Fibroblast of lung (primary cell): ENCODE data around the gene TXK. TPM values are rescaled to one million over a fixed set of nuclear protein-coding genes. Genes with fewer than 3 reads are reported as not detected.

Experiments used
- DNase-seq, 2 donors: peaks; one replicate each; pipeline versions ENCODE4 v3.0.0 to v3.0.0-alpha.2; 2010; ENCODE audit warnings: low read depth in 2 of 2
- H2AFZ ChIP-seq: 2 replicates; pipeline ENCODE4 v1.5.1; 2012; ENCODE audit warnings: low read length, control low read depth, inconsistent platforms
- H3K27ac ChIP-seq: 2 replicates; pipeline ENCODE4 v1.5.1; 2011; ENCODE audit warnings: low read length, control low read depth; ENCODE audit not compliant: insufficient read depth
- H3K27me3 ChIP-seq: 2 replicates; pipeline ENCODE4 v1.5.1; 2011; ENCODE audit warnings: mild to moderate bottlenecking, low read length; ENCODE audit not compliant: control insufficient read depth, insufficient read depth
- H3K36me3 ChIP-seq: 2 replicates; pipeline ENCODE4 v1.5.1; 2011; ENCODE audit warnings: low read length; ENCODE audit not compliant: control insufficient read depth, insufficient read depth
- H3K4me1 ChIP-seq: 2 replicates; pipeline ENCODE4 v1.5.1; 2011; ENCODE audit warnings: low read length; ENCODE audit not compliant: control insufficient read depth, insufficient read depth; ENCODE audit errors: extremely low read depth
- H3K4me2 ChIP-seq: 2 replicates; pipeline ENCODE4 v1.5.1; 2011; ENCODE audit warnings: low read length, control low read depth; ENCODE audit not compliant: insufficient read depth; ENCODE audit errors: extremely low read depth
- H3K4me3 ChIP-seq, 4 experiments: fragments of 200-600 bp in 1 of 4; sonication (generic) in 1 of 4; replicated peaks in 1 of 4; 2 replicates each; pipeline ENCODE4 v1.5.1; 2011 to 2016; ENCODE audit warnings: low read length in 4 of 4, low read depth in 3 of 4, mild to moderate bottlenecking in 3 of 4, control low read depth in 2 of 4, inconsistent platforms in 1 of 4, mixed read lengths in 1 of 4; ENCODE audit not compliant: insufficient read depth in 1 of 4; ENCODE audit errors: control extremely low read depth in 1 of 4
- H3K79me2 ChIP-seq: 2 replicates; pipeline ENCODE4 v1.5.1; 2012; ENCODE audit warnings: mild to moderate bottlenecking, low read length, inconsistent platforms; ENCODE audit not compliant: control insufficient read depth, insufficient read depth
- H3K9ac ChIP-seq: 2 replicates; pipeline ENCODE4 v1.5.1; 2011; ENCODE audit warnings: mild to moderate bottlenecking, low read length, control low read depth; ENCODE audit not compliant: insufficient read depth
- H3K9me3 ChIP-seq: 2 replicates; pipeline ENCODE4 v1.5.1; 2012; ENCODE audit warnings: low read depth, low read length; ENCODE audit not compliant: control insufficient read depth, insufficient read depth
- H4K20me1 ChIP-seq: 2 replicates; pipeline ENCODE4 v1.5.1; 2011; ENCODE audit warnings: low read length; ENCODE audit not compliant: control insufficient read depth, insufficient read depth; ENCODE audit errors: extremely low read depth
- CTCF ChIP-seq, 2 donors: IDR thresholded peaks in 1 of 2; conservative IDR thresholded peaks in 1 of 2; 1 replicate in 1 of 2; 2 replicates in 1 of 2; pipeline ENCODE4 v1.5.1; 2011 to 2012; ENCODE audit warnings: low read length in 2 of 2, control low read depth in 1 of 2, inconsistent platforms in 1 of 2, low read depth in 1 of 2, mild to moderate bottlenecking in 1 of 2
- EZH2 ChIP-seq: IDR thresholded peaks from 2 replicates; pipeline ENCODE4 v1.5.1; 2012; ENCODE audit warnings: low read length, control low read depth, mild to moderate bottlenecking; ENCODE audit errors: missing control alignments
- polyA plus RNA-seq, 2 donors: library from polyadenylated mRNA; depleted of rRNA in 1 of 2; stranded (reverse) in 1 of 2; unstranded in 1 of 2; fragments of >200 nt; gene quantifications; 2 replicates each; pipeline ENCODE4 v1.2.1, GENCODE V29; 2011 to 2012; ENCODE audit warnings: missing spikeins in 1 of 2
- total RNA-seq: library from RNA; depleted of rRNA; stranded (reverse); fragments of >200 nt; gene quantifications from 2 replicates; pipeline ENCODE4 v1.2.1, GENCODE V29; 2014

Gene TXK
- total and polyA plus RNA-seq, 2 donors (not counting 1 experiment from before 2014, with no cell fraction given), result 0.05 to 0.66 TPM

- H3K4me3 ChIP-seq, result no peak overlapping the region
- no peaks in the 10 kb centered on the region for H3K79me2 ChIP-seq
- no peaks in the 10 kb centered on the region for H4K20me1 ChIP-seq
- no peaks in the 10 kb centered on the region for H3K36me3 ChIP-seq
- H3K9ac ChIP-seq, result no peak overlapping the region
- H3K9me3 ChIP-seq, result no peaks in the 10 kb centered on the region
- H3K27me3 ChIP-seq, result no peaks in the 10 kb centered on the region
- no peak for DNase-seq
- no peak overlapping the region for H2AFZ ChIP-seq
- H3K4me2 ChIP-seq, result no peak overlapping the region
- no peak for TF ChIP-seq CTCF (conservative IDR thresholded peaks at IDR 0.05 in 1 of 2, IDR thresholded peaks at IDR 0.05 in 1 of 2; ENCODE audit: low read depth in 1 of 2, low read length in 2 of 2)
- no peak for TF ChIP-seq EZH2
- H3K27ac ChIP-seq, result no peak overlapping the region
- peaks cover 7% of the 10 kb centered on the region for H3K4me1 ChIP-seq
These were observed 4.0 kb downstream of the TXK start for GRCh38 chr4:48130100-48130499.

GRCh38 chr4:48129307-48130014 lies 4.6 kb downstream of the TXK start:
- Histone ChIP-seq H4K20me1 (no peaks in the 10 kb centered on the region), H3K9me3 (no peaks in the 10 kb centered on the region), H3K4me2 (no peak overlapping the region), H3K9ac (no peak overlapping the region), H3K27me3 (no peaks in the 10 kb centered on the region), H3K36me3 (no peaks in the 10 kb centered on the region), H3K79me2 (no peaks in the 10 kb centered on the region), H3K4me1 (peaks cover 7% of the 10 kb centered on the region), H3K4me3 (no peak overlapping the region), H2AFZ (no peak overlapping the region), H3K27ac (no peak overlapping the region)
- no peak for DNase-seq
- TF ChIP-seq EZH2, result no peak
- peak in 1 of 2 donors; percentile 8 for TF ChIP-seq CTCF (conservative IDR thresholded peaks at IDR 0.05 in 1 of 2, IDR thresholded peaks at IDR 0.05 in 1 of 2; ENCODE audit: low read depth in 1 of 2, low read length in 2 of 2)

- Histone ChIP-seq H3K4me1 (peaks cover 7% of the 10 kb centered on the region), H3K4me2 (peak overlapping the region; percentile 3), H3K4me3 (peak overlapping the region in 2 of 4 experiments; percentile 18 to 27), H2AFZ (no peak overlapping the region), H3K27me3 (no peaks in the 10 kb centered on the region), H3K9ac (no peak overlapping the region), H3K9me3 (no peaks in the 10 kb centered on the region), H4K20me1 (no peaks in the 10 kb centered on the region), H3K36me3 (no peaks in the 10 kb centered on the region), H3K79me2 (no peaks in the 10 kb centered on the region), H3K27ac (peak overlapping the region; percentile 61)
- TF ChIP-seq CTCF (conservative IDR thresholded peaks at IDR 0.05 in 1 of 2, IDR thresholded peaks at IDR 0.05 in 1 of 2; ENCODE audit: low read depth in 1 of 2, low read length in 2 of 2) (peak; percentile 60 to 63), EZH2 (no peak)
- DNase-seq, result peak; percentile 93 to 99
These were observed 6.2 kb downstream of the TXK start for GRCh38 chr4:48127682-48128404.
